Measurements from ENCODE around the gene AHCY.

DNA sequence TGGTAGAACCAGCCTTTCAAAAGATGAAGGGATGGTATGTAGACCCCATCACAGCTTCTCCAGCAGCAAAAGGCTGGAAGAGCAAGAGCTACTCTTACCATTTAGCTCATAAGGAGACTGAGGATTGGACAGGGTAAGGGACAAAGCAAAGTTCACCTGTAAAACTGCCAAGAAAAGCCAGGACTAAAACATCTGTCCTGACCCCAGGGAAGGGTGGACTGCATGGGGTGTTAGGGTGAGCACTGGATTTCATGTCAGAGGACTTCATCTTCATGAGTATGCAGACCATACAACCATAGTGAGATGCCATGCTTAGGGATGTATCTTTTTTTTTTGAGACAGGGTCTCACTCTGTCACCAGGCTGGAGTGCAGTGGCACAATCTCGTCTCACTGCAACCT, 19.3 kb downstream of the AHCY start:
- TF ChIP-seq CTCF (IDR thresholded peaks at IDR 0.05), result no peak
- no peak for TF ChIP-seq POLR2A (IDR thresholded peaks at IDR 0.05)
- no peak for TF ChIP-seq EP300 (IDR thresholded peaks at IDR 0.05)
- TF ChIP-seq POLR2AphosphoS5 (IDR thresholded peaks at IDR 0.05), result no peak
